ENCODE results near the gene LARP6.

LARP6 gene

GRCh38 chr15:70794596-70795310 is 59.2 kb downstream of the LARP6 start:
- DNase-seq (ENCODE audit: low read depth) = no peak
- no peak for TF ChIP-seq CTCF (IDR thresholded peaks at IDR 0.05; ENCODE audit: insufficient read depth, low read depth, low read length, missing control alignments)
- no peak overlapping the region for H3K4me3 ChIP-seq (ENCODE audit: low read depth, low read length)

- no peak for TF ChIP-seq CTCF (IDR thresholded peaks at IDR 0.05; ENCODE audit: insufficient read depth, low read depth, low read length, missing control alignments)
Measured at GRCh38 chr15:70793694-70794093, 60.3 kb downstream of the LARP6 start.

GRCh38 chr15:70792171-70792573 is 61.8 kb downstream of the LARP6 start:
- no peak overlapping the region for H3K4me3 ChIP-seq (ENCODE audit: low read depth, low read length)
- no peak for DNase-seq (ENCODE audit: low read depth)
- no peak for TF ChIP-seq CTCF (IDR thresholded peaks at IDR 0.05; ENCODE audit: insufficient read depth, low read depth, low read length, missing control alignments)

More at GRCh38 chr15:70793694-70794093, 60.3 kb downstream of the LARP6 start:
- no peak overlapping the region for H3K4me3 ChIP-seq (ENCODE audit: low read depth, low read length)
- no peak for DNase-seq (ENCODE audit: low read depth)

- no peak for TF ChIP-seq CTCF (IDR thresholded peaks at IDR 0.05; ENCODE audit: insufficient read depth, low read depth, low read length, missing control alignments)
- DNase-seq (ENCODE audit: low read depth) = no peak
- H3K4me3 ChIP-seq (ENCODE audit: low read depth, low read length) = no peak overlapping the region
Measured at GRCh38 chr15:70791259-70791658, 62.7 kb downstream of the LARP6 start.

- TF ChIP-seq CTCF (IDR thresholded peaks at IDR 0.05; ENCODE audit: insufficient read depth, low read depth, low read length, missing control alignments) = no peak
- DNase-seq (ENCODE audit: low read depth) = no peak
- H3K4me3 ChIP-seq (ENCODE audit: low read depth, low read length) = no peak overlapping the region
Measured at GRCh38 chr15:70789213-70789612, 64.7 kb downstream of the LARP6 start.

- TF ChIP-seq CTCF (IDR thresholded peaks at IDR 0.05; ENCODE audit: insufficient read depth, low read depth, low read length, missing control alignments) = no peak
- DNase-seq (ENCODE audit: low read depth) = no peak
- no peak overlapping the region for H3K4me3 ChIP-seq (ENCODE audit: low read depth, low read length)
Measured at GRCh38 chr15:70788114-70789049, 65.6 kb downstream of the LARP6 start.

All from GM12865 (cell line).